HG02884 (cell line): Measurements from ENCODE around the gene MEGF8.

Source experiments
- ATAC-seq: cut with Tn5 transposase; IDR thresholded peaks from one replicate; pipeline ENCODE4 v1.9.1; 2021; ENCODE audit warnings: mild to moderate bottlenecking, moderate library complexity; ENCODE audit not compliant: unreplicated experiment

MEGF8 gene

GRCh38 chr19:42325308-42325895 lies at the start of gene MEGF8:
Gene MEGF8 (plus strand): TSS chr19:42325635. CDS start chr19:42326244, 609 bp downstream.
- ATAC-seq, result peak; percentile 86

DNA sequence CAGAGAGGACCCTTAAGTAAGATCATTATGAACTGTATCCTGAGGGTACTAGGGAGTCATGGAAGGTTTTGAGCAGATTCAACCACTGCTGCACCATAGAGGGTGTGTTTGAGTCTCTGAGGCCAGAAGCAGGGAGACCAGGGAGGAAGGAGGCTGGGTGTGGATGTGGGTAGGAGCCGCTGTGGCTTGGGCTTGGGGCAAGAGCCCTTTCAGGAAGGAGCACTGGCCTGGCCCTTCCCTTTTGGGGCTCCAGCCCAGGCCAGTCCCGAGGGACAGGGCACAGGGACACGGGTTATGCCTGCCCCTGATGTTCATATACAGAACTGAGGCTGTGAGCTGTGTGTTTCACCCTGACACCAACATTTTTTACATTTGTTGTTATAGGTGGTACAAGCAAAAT lies 49.2 kb upstream of the MEGF8 start:
- ATAC-seq, result no peak

DNA sequence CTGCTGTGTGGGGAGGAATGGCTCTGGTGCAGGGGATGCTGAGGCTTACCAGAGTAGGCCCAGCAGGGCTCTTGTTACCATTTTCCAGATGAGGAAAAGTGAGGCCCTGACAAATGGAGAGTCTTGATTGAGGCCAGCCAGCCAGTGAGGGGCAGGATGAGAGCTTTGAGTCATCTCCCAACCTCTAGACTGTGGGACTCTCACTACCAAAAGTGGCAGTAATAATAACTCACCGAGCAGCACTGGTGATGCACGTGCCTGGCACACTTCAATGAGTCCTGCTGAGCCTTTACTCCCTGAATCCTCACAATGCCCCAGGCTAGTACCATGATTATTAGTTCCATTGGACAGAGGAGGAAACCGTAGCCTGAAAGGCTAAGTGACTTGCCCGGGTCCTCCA lies 48.6 kb upstream of the MEGF8 start:
- no peak for ATAC-seq

GRCh38 chr19:42277821-42278451 lies 47.5 kb upstream of the MEGF8 start:
- no peak for ATAC-seq

DNA sequence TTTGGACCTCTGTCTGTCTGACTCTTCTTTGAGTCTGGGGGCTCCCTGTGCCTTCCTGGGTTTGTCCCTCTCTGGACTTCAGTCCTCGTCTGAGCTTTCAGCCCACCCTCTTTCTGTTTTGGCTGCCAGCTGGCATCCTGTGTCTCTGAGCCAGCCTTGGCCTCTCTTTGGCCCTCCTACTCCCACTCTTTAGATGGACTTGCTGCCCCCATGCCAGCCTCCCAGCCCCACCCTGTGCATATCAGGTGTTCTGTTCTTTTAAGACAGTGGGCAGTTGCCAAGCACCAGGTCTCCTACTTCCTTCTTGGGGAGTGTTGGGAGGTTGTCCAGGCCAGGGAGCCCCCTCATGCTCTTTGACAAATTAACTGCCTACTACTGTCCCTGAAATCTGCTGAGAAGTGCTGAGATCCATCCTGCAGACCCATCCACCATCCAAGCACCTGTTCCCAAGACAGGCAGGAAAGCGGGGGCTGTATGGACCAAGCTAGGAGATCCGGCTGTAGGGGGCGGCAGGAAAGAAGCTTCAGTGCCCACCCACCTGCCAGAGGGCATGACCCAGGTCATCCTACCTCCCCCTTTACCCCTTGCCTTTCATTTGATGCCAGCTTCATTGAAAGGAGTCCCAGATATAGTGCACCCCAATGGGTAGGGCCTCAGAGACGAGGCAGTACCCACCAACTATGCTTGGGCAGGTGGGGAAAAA lies 46.8 kb upstream of the MEGF8 start:
- ATAC-seq, result no peak

DNA sequence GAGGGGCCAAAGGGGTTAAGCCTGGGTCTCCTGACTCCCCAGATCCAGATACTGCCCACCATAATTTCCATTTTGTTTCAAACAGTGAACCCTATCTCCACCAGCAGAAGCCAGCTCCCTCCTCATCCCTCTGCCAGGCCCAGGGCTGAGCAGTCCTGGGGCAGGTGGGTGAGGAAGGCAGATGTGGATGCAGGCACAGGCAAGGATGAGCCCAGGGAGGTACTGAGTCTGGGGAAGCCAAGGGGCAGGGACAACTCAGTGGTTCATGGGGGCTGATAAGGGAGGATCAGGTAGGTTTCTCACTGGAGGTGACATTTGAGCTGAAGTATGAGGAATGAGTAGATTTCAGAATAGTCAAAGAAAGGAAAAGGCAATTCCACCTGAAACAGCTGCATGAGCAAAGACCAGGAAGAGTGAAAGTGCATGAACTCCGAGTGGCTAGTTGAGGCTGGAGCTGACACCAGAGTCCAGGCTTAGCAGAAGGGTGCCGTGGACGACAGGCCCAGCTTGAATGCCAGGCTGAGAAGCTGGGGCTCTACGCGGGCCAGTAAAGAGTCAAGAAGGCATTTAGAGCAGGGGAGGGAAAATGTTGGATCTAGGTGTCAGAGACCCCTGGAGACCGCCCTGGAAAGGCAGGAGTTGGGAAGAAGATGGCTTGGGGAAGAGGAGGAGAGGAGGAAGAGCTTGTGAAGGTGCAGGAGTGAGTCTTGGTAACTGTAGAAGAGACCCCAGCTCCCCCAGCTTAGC lies 46.1 kb upstream of the MEGF8 start:
- ATAC-seq, result no peak

GRCh38 chr19:42279902-42280814 lies 45.3 kb upstream of the MEGF8 start:
- ATAC-seq, result no peak

- ATAC-seq, result no peak
Measured at GRCh38 chr19:42280815-42281145, 44.7 kb upstream of the MEGF8 start.

GRCh38 chr19:42281146-42281826 lies 44.1 kb upstream of the MEGF8 start:
- ATAC-seq, result no peak

DNA sequence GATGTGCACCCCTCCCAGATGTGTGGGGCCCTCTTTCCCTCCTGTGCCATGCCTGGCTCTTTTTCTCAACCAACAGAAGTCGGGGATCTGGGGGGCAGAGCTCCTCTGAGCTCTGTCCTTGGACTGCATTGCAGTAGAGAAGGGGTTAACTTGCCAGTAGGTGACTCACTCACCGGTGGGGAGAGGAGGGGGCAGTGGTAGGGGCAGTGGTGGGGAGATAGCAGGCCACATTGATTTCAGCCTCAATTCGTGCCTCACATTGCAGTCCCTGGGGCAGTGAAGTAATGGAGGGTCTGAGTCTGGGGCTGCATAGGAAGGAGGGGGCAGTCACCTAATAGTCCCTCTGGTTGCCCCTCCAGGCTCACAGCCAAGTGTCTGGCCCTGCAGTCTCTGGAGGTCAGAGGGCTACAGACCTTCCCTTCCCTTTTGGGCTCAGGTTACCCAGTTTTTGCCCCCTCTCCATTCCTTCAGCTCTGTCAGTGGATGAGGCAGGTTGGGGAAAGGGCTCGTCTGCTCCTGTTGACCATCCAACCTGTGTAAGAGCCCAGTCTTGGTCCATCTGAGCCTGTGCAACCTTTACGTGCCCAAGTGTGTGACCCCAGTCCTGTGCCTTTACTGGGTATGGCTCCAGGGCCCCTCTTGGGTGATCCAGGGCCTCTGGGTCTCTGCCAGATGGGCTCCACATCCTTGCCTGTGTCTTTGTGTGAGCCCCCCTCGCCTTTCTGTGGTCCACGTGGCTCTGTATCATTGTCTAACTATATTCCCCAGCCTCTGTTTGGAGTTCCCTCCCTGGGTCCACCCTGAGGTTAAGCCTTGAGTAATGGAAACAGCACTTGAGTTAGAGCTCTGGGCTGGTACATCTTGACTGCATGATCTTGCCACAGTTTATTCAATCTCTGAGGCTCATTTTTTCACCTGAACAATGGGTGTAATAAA lies 43.3 kb upstream of the MEGF8 start:
- no peak for ATAC-seq

DNA sequence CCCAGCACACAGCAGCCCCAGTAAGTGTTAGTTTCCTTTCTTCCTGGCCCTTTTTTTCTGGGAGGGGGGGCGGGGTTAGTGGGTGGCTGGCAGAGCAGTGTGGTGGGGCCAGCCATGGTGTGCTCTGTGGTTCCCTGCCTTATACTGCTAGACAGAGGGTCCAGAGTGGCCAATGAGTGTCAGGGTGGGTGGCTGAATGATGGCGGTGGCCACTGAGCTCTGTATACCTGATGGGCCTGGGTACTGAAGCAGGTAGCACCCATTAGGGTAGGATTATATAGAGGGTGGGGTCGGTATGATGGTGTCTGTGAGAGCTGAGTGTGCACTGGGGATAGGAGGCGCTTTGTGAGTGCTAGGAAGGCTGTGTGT lies 42.6 kb upstream of the MEGF8 start:
- ATAC-seq, result no peak

GRCh38 chr19:42283188-42284065 lies 42.0 kb upstream of the MEGF8 start:
- ATAC-seq, result peak; percentile 41

- ATAC-seq, result peak; percentile 26
Measured at GRCh38 chr19:42284066-42284501, 41.4 kb upstream of the MEGF8 start.

DNA sequence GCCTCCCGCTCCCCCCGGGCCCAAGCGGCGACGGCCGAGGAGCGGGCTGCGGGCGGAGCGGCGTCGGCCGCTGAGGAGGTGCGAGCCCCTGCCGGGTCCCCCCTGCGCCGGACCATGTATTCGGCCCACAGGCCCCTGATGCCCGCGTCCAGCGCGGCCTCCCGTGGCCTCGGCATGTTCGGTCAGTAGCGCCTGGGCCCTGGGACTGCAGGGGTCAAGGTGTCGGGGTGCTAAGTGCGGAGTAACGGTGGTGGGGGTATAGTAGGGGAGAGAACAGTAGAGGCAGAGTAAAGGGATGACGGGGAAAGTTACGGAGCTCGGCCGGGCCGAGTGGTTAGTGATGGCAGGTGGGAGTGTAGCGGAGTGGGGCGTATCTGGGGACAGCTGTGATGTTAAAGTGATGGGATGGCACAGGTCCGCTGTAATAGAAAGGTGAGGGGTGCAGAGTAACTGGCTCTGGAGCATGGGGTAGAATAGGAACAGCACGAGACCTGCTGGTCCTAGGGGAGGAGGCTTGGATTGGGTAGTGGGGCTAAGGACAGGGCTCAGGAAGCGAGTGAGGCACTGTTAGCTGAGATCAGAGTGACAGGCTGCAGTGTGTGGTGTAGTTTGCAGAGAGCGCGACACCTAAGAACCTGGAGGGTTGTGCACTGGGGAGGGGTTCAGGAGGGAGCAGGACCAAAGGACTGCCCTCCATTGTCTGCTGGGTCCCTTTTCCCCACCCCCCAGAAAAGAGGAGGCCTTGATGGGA lies 40.7 kb upstream of the MEGF8 start:
- ATAC-seq, result no peak

DNA sequence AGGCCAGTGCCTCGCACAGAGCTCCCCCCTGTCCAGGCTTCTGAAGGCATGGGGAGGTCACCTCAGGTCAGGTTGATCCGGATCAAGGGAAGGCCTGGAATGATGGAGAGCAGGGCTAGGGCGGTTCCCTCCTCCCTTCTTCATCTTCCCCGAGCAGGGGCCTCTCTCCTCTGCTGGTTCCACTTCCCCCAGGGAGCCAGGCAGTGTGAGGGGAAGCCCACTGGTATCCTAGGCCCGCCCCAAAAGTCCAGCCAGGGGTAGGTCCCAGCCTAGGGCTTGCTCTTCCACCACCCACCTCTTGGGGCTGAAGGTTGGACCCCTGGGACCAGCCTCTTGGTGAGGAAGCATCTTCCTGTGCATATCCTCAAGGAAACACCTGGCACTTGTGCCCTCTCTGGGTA lies 39.9 kb upstream of the MEGF8 start:
- ATAC-seq, result no peak

DNA sequence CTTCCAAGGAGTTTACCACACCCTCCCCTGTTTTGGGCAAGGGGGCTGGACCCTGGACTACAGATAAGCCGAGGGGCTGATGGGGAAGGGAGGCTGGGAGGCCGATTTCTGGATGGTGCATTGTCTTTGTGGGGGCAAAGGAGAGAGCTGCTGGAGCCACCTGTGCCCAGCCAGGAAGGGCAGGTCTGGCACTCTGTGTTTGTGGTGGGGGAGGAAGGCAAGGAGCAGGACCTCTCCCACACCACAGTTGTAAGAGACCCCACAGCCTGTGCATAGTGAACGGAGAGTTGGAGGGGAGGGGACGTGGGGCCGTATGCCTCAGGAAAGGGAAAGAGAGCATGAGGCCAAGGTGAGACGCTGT lies 39.5 kb upstream of the MEGF8 start:
- no peak for ATAC-seq

- no peak for ATAC-seq
Measured at GRCh38 chr19:42286349-42287016, 39.0 kb upstream of the MEGF8 start.
